IPS-18c (cell line): ENCODE data around the gene TMEM176A.

Experiments
- H3K4me3 ChIP-seq: 2 replicates; pipeline ENCODE4 v1.7.0; 2013; ENCODE audit warnings: low read depth, mild to moderate bottlenecking, low read length, moderate library complexity; ENCODE audit not compliant: insufficient read depth
- H3K9me3 ChIP-seq: one replicate; pipeline ENCODE4 v1.6.1; 2013; ENCODE audit warnings: mild to moderate bottlenecking, low read length, moderate library complexity; ENCODE audit not compliant: control insufficient read depth, insufficient read depth

TMEM176A gene

GRCh38 chr7:150830937-150831336 is 30.4 kb downstream of the TMEM176A start:
- Histone ChIP-seq H3K9me3 (no peaks in the 10 kb centered on the region), H3K4me3 (no peak overlapping the region)

DNA sequence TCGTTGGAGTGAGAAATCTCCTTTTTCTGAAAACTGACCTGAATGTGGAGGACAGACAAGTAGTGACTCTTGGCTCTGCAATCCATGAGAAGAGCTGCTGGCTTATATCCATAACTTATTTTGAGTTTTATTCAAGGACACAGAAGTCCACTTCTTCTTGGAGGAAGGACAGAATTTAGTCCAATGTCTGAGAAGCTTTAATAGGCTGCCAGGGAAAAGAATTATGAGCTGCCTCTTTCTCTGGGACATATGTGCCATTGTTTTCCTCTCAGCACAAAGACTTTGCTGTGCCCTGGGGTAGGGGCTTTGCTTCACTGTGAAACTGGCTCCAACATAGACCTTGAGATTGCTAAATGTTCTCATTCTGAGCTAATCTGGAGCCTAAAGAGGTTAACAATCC is 31.3 kb downstream of the TMEM176A start:
- H3K4me3 ChIP-seq: no peak overlapping the region
- H3K9me3 ChIP-seq: no peaks in the 10 kb centered on the region

DNA sequence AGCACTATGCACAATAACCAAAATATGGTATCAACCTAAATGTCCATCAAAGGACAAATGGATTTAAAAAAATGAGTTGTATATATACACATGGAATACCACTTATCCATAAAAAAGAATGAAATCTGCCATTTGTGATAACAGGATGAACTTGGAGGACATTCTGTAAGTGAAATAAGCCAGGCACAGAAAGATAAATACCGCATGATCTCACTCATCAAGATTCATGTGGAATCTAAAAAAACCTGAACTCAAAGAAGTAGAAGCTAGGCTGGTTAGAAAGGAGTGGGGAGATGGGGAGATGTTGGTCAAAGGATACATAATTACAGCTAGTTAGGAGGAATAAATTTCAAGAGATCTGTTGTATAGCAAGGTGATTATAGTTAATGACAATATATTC is 34.5 kb downstream of the TMEM176A start:
- Histone ChIP-seq H3K9me3 (no peaks in the 10 kb centered on the region), H3K4me3 (no peak overlapping the region)

DNA sequence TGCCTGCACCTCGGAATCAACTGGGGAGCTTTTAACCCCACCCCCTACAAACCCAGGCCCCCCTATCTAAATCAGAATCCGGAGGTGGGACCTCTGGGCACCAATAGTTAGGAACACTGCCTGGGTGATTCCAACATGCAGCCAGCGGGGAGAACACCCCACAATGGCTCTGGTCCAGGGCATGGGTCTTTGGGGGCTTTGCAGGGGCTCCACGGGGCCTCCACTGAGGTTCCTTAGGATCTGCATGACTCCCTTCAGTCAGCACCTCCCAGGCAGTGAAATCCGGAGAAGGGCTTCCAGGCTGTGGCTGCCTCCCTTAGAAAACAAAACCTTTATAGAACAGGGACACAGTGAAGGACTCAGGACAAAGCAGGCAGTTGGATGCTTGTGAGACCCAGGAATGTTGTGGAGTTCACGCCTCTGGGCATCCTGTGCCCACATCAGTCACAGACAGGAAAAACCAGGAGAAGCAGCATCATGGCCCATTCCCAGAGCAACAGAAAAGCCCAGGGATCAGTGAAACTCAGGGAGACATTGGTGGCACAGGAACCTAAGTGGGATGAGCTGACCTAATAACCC is 35.2 kb downstream of the TMEM176A start:
- Histone ChIP-seq H3K9me3 (no peaks in the 10 kb centered on the region), H3K4me3 (no peak overlapping the region)

DNA sequence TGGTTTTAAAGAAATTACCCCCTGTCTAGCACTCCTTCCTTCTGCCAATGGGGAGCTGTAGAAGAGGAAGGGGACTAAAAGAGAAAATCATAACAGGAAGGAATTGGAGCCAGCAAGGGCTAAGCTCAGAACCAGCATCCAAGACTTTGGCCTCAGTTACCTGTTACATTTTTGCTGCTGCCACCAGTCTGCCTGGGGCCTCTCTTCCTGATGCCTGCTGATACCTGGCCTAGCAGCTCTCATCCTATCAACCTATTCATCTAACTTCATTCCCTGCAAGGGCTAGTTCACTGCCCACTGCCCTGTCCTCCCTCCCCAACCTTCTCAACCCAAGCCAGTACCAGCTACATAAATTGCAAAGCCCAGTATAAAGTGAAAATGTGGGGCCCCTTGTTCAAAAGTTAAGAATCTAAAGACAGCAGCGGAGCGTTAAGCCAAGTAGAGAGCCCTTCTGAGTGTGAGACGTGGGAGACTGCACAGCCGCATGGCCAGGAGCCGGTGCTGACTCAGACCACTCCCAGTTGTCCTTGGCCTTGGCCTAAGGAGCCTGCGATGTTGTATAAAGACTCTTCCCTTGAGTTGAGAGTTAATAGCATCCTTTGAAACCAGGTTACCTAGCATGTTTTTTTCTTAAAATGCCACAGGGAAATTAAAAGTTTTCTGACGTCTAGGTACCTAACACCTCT is 38.5 kb downstream of the TMEM176A start:
- Histone ChIP-seq H3K9me3 (no peaks in the 10 kb centered on the region), H3K4me3 (no peak overlapping the region)

- H3K4me3 ChIP-seq: no peak overlapping the region
- no peaks in the 10 kb centered on the region for H3K9me3 ChIP-seq
Observed at GRCh38 chr7:150842018-150842417, 41.4 kb downstream of the TMEM176A start.

DNA sequence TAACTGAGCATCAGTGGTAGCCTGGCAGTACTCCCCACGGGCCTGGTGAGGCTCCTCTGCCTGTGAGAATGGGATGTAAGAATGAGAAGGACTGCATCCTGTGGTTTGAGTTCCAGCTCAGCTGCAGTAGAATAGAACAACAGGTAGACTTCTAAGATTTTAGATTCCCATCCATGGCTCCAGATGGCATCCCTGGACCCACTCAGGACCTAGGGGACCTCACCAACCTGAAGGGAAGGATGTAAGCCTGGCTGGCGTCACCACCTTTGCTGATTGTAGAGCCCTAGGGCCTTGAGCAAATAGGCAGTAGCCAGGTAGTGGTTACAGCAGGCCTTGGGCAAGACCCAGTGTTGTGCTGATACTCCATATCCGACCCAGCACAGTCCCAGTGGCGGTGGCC is 42.1 kb downstream of the TMEM176A start:
- Histone ChIP-seq H3K9me3 (no peaks in the 10 kb centered on the region), H3K4me3 (no peak overlapping the region)

- Histone ChIP-seq H3K4me3 (no peak overlapping the region), H3K9me3 (no peaks in the 10 kb centered on the region)
Observed at GRCh38 chr7:150845421-150845861, 44.9 kb downstream of the TMEM176A start.

DNA sequence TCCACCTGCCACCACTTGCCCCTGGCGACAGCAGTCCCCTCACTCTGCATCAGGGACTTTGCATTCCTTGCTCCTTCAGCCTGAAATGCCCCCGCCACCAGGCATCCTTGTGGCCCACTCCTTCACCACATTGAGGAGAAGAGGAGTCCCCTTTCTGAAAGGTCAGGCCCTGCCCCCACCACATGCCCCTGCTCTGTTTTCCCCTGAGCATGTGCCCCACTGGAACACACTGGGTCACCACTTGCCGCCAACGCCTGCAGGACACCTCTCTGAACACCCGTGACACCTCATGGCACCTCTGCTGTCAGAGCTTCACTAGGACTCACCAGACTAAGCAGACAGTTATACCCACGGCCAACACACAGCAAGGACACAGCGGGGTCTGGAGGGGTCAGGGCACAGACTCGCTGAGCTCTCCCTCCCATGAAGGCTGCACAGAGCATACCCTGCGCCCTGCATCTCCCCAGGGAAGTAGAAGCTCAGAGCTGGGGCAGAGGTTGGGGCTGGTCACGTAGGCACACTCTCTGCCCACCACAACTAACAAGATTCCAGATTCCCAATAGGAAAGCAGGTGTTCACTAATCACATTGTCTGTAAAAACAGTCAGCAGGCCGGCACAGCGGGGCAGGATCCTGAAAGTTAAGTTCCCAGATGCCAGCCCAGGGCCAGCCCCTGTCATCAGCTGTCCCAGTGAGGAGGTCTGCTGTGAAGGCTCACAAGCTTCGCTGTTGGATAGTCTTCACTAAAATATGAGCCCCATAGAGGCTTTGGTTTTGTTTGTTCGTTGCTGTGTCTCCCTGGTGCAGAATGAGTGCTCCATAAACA is 45.9 kb downstream of the TMEM176A start:
- Histone ChIP-seq H3K4me3 (no peak overlapping the region), H3K9me3 (no peaks in the 10 kb centered on the region)

- H3K4me3 ChIP-seq: no peak overlapping the region
- H3K9me3 ChIP-seq: no peaks in the 10 kb centered on the region
Observed at GRCh38 chr7:150847536-150847935, 47.0 kb downstream of the TMEM176A start.

- Histone ChIP-seq H3K9me3 (no peaks in the 10 kb centered on the region), H3K4me3 (no peak overlapping the region)
Observed at GRCh38 chr7:150848111-150848510, 47.5 kb downstream of the TMEM176A start.

DNA sequence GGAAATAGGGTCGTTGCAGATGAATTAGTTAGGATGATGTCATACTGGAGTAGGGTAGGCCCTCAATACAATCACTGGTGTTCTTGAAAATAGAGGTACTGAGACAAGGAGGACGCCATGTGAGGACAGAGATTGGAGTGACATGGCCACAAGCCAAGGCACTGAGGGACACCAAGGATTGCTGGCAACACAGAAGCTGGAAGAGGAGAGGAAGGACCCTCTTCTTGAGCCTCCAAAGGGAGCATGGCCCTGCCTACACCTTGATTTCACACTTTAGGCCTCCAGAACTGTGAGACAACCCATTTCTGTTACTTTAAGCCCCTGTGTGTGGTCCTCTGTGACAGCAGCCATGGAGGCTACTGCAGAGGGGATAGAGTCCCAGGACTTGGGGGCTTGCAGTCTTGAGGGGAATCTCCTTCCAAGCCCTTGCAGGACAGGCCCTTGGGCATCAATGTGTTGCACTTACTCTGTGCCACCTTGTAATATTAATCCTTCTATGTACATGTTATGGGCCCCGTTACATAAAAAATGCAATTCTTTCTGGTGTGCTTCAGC is 48.1 kb downstream of the TMEM176A start:
- H3K4me3 ChIP-seq: no peak overlapping the region

DNA sequence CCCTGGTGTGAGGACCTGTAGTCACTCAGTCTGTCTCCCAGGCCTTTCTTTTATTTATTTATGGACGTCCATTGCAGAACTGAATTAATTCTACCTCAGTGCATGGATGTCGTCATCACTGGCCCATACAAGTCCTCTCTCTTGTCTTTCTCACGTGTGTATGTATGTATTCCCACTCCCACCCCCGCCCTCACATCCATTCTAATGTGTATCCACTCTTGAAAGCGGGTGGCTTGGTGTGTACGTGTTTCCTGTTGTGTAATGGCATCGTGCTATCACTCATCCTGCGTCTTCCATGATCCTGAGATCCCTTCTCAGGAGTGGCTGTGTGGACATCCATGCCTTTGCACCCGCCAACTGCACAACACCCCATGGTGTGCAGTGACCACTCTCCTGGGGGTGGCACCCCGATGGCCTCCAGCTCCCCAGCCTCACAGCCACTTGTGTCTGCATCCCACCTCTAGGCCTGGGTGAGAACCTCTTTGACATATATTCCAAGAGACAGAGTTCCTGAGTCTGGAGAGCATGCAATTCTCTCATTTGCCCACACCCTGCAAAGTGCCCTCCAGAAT is 48.7 kb downstream of the TMEM176A start:
- no peaks in the 10 kb centered on the region for H3K9me3 ChIP-seq

More for the DNA sequence above, 48.1 kb downstream of the TMEM176A start:
- no peaks in the 10 kb centered on the region for H3K9me3 ChIP-seq

DNA sequence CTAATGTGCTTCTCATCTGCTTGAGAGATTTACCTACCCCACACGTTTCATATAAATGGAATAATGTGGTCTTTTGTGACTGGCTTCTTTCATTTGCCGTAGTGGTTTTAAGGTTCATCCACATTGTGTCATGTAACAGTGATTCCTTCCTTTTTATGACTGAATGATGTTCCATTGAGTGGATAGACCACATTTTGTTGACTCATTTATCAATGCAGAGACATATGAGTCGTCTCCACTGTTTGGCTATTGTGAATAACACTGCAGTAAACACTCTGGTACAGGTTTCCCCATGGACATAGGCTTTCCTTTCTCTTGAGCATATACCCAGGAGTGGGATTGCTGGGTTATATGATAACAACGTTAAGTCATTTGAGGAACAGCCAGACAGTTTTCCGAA is 49.7 kb downstream of the TMEM176A start:
- no peaks in the 10 kb centered on the region for H3K9me3 ChIP-seq
- H3K4me3 ChIP-seq: no peak overlapping the region

More for the DNA sequence above, 48.7 kb downstream of the TMEM176A start:
- H3K4me3 ChIP-seq: no peak overlapping the region

DNA sequence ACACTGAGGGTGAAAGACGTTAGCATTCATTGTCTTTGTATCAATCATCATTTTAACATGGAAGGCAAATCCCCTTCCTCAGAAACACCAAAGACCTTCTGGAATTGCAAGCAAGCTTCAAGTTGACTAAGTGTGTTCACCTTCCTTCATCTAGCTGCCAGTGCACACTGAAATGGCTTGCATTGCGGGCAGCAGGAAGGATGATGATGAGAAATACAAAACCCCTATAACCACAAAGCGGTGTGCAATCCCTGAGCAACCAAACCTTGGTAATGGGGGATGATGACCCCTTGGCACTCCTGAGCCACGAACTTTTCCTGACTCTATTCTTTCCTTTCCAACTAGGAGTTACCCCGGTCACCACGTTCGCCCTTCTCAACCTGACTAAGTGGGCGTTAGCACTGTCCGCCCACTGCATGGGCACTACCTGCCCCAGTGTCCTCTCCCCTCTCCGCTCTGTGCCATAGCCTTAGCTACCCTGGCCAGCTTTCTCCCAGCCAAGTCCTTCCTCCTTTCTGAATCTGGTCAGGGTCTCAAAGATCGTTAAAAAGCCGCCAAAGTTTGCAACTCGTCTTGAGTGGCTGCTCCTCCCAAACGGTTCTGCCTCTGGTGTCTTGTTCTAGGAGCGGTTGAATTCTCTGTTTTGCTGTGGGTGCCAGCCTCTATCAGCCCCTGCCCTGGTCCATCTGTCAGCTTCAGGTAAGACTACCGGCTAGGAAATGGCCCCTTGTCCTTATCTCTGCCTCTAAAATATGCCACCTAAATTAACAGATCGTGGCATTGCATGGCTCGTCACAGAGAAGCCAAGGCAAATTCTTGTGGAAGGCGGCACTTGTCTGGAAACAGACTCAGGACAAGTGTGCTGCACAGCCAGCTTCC is 51.2 kb downstream of the TMEM176A start:
- H3K4me3 ChIP-seq: no peak overlapping the region

DNA sequence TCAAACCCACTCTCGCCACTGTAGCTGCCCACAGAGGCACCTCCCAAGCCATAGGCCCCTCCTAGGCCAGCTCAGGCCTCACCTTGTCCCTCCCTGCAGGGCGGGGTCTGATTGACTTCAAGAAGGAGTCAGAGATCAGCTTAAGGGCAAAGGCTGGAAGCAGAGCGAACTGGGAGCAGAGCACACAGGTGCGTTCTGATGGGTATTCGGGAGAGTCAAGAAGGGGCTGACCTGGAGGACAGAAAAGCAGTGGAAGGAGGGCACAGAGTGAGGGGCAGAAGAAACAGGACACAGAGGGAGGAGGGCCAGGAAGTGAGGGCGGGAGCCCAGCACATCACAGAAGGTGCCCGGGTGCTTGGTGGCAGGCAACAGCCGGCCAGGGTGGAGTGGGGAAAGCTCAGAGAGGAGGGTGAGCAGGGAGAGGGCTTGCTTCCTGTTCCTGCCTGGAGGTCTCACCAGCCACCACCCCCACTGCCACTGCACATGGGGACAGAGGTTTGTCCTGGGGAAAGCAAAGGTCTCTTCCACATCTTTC is 51.9 kb downstream of the TMEM176A start, which contains the start of gene AOC1:
Gene AOC1 (plus strand): TSS at position 147 of the 535 bp plus-strand sequence. CDS start 3,954 bp downstream, outside the sequence.
- H3K9me3 ChIP-seq: no peaks in the 10 kb centered on the region

More for the DNA sequence above, 51.2 kb downstream of the TMEM176A start:
- no peaks in the 10 kb centered on the region for H3K9me3 ChIP-seq

More for the DNA sequence above, 51.9 kb downstream of the TMEM176A start, which contains the start of gene AOC1:
- no peak within 1 kb of the TSS for H3K4me3 ChIP-seq
